Esophagus muscularis mucosa (tissue), 4 donors: ENCODE measurements around the gene EPHA2.

ENCODE experiments used
- CTCF ChIP-seq, 3 experiments: fragments of 200-600 bp in 2 of 3; fragments of 450-650 bp in 1 of 3; sonication (generic) in 2 of 3; IDR thresholded peaks; one replicate each; pipeline ENCODE4 v1.5.1; 2017 to 2019; ENCODE audit warnings: antibody characterized with exemption in 3 of 3, mild to moderate bottlenecking in 2 of 3, moderate library complexity in 1 of 3
- EP300 ChIP-seq: sonication (generic); formaldehyde crosslinking; IDR thresholded peaks from one replicate; pipeline ENCODE4 v1.6.1; 2017; ENCODE audit warnings: antibody characterized with exemption
- POLR2A ChIP-seq: fragments of 450-650 bp; IDR thresholded peaks from one replicate; pipeline ENCODE4 v1.6.1; 2017; ENCODE audit warnings: antibody characterized with exemption, moderate library complexity, mild to moderate bottlenecking, low read depth
- POLR2AphosphoS5 ChIP-seq, 2 donors: sonication (generic); formaldehyde crosslinking; IDR thresholded peaks; one replicate each; pipeline ENCODE4 v1.6.1; 2017; ENCODE audit warnings: antibody characterized with exemption in 2 of 2

- TF ChIP-seq CTCF (IDR thresholded peaks at IDR 0.05), result no peak
- no peak for TF ChIP-seq EP300
- TF ChIP-seq POLR2A, result no peak
- TF ChIP-seq POLR2AphosphoS5 (IDR thresholded peaks at IDR 0.05), result no peak
Observed at GRCh38 chr1:16088996-16089395, 66.9 kb downstream of the EPHA2 start.
